GM18511 (cell line): ENCODE data around the gene SLC6A15.

Source experiments
- ATAC-seq: cut with Tn5 transposase; IDR thresholded peaks from one replicate; pipeline ENCODE4 v1.9.1; 2021; ENCODE audit warnings: mild to moderate bottlenecking, moderate library complexity; ENCODE audit not compliant: unreplicated experiment

SLC6A15 gene

GRCh38 chr12:84912198-84913128 lies at the start of gene SLC6A15:
Gene SLC6A15 (minus strand): TSS chr12:84912799. CDS start chr12:84892120, 20,679 bp downstream.
- ATAC-seq = no peak

GRCh38 chr12:84960918-84961317 lies 48.3 kb upstream of the SLC6A15 start:
- no peak for ATAC-seq

GRCh38 chr12:84955298-84955697 lies 42.7 kb upstream of the SLC6A15 start:
- no peak for ATAC-seq

GRCh38 chr12:84954415-84954814 lies 41.8 kb upstream of the SLC6A15 start:
- ATAC-seq = no peak

GRCh38 chr12:84950971-84951546 lies 38.5 kb upstream of the SLC6A15 start:
- ATAC-seq = no peak

GRCh38 chr12:84946753-84947152 lies 34.2 kb upstream of the SLC6A15 start:
- no peak for ATAC-seq

DNA sequence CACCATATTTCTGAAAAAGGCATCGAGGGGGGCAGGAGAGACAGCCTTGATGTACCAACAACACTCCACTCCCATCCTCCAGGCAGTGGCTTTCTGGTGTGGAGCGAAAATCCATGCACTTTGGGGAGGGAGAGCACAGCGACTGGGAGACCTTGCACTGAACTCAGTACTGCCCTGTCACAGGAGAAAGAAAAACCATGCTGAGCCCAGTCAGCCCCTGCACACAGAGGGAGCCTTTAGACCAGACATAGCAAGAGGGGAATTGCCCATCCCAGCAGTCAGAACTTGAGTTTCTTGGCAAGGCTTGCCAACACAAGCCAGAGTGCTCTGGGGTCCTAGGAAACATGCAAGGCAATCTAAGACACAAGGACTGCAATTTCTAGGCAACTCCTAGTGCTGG lies 24.8 kb upstream of the SLC6A15 start:
- no peak for ATAC-seq

- no peak for ATAC-seq
Observed at GRCh38 chr12:84929501-84929900, 16.9 kb upstream of the SLC6A15 start.

DNA sequence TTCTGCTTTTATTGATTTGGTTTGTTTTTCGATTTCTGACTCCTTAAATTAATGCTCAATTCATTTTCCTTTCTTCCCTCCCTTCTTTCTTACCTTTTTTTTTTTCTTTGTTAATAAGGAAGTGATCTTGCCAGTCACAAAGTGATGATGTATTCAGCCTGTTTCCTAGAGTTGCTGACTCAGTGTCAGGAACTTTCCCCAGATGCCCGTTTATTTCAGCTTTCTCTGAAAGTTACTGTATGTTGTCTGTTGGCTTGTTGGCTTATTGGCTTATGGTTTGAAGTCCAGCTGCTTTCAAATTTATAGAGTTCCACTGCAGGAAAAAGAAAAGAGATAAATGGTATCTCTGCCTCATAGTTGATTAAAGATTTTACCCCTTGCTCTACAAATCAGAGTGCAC lies 12.4 kb upstream of the SLC6A15 start:
- ATAC-seq = no peak

DNA sequence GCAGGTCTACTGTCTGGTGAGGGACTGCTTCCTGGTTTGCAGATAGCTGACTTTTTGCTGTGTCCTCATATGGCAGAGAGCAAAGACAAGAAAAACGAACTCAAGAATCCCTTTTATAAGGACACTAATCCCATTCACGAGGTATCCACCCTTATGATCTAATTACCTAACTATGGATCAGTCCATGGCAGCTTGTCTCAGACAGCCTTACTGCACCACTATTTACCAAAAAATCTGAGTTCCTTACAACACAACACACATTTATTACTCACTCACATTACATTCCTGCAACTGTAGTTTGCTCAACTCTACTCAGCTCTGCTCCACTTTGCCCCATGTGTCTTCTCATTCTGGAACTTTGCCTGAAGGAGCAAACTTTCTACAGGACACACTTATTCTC lies 10.1 kb upstream of the SLC6A15 start:
- no peak for ATAC-seq

DNA sequence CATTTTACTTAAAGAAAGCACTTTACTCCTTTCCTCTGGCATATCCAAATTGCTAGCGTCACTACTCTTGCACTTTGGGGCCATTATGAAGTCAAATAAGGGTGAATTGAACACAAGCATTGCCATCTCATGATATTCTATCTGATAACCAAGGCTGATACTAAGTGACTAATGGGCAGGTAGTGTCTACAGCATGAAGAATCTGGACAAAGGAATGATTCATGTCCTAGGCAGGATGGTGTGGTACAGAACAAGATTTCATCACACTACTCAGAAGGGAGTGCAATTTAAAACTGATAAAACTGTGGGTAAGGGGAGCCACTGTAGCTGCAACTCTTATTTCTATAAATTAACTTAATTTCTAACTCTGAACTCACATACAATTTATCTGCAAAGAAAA lies 7.7 kb upstream of the SLC6A15 start:
- no peak for ATAC-seq

DNA sequence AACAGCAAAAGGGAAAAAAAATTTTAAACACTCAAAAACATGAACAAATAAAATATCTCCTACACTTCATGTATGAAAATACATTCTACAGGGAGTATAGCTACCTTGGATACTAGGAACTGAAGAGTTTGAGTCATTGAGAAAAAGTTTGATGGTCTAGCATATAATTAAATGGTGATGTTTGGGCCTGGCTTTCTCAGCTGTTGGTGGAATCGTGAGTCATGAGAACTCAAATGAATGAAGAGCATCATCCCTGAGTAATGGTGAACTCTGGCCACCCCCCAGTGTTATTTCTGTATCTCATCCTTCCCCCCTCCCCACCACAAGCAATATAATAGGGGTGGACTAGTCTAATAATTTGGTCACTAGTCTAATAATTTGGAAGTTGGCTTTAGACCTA lies 6.7 kb upstream of the SLC6A15 start:
- ATAC-seq = no peak

GRCh38 chr12:84913129-84913515 lies 523 bp upstream of the SLC6A15 start:
- no peak for ATAC-seq

DNA sequence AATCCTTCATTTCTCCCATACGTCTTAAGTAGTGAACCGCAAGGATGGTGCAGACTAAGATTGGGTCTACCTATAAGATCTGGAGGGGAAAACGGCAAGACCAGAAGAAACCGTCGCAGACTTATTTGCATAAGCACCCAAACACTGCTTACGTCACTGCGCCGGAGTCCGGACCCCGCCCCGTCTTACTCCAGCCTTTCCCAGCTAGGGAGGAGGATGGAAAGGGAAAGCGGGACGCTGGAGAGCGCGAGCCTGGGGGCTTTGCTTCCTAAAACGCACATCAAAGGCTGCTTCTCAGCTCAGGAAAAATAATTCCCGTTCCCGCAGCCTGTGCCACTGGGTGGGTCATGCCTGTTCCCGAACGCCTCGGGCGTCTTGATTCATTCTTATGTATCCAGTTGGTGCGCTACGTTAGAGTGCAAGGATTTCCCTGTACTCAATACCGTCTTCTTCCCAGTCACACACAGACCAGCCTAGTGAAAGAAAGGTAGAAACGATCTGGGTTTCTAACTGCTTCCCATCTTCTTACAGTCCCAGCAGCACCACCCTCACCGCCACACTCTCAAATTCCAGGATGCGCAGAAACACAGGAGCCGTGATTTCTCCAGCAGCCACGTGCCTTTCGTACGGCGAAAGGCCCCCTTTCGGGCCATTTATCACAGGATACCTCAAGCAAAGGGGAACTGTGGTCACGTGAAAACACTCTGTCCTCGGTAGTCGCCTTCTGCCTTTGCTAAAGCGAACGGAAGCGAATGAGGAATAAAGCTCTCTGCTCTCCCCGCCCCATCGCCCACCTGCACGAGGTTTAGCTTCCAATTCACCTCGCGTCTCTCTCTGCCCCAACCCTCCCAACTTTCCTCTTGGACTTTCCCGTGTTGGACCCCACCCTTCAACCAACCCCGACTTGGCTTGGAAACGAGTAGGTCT lies 1.1 kb downstream of the SLC6A15 start:
- ATAC-seq = no peak

- ATAC-seq = no peak
Observed at GRCh38 chr12:84910549-84911241, 1.9 kb downstream of the SLC6A15 start.

DNA sequence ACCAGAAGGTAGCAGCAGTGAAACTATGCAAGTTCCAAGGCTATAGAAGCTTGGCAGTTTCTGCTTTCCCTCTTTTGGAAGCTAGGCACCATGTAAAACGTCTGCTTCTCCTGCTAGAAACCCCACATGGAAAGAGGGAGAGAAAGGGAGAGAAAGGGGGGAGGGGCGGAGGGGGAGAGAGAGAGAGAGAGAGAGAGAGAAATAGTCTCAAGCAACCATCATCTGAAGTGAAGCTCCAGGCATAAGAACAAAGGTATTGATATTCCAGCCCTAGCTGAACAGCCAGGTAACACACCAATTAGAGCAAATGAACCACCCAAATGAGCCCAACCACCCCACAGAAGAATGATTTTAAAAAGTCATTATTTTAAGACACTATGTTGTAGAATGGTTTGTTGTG lies 8.5 kb downstream of the SLC6A15 start:
- no peak for ATAC-seq

DNA sequence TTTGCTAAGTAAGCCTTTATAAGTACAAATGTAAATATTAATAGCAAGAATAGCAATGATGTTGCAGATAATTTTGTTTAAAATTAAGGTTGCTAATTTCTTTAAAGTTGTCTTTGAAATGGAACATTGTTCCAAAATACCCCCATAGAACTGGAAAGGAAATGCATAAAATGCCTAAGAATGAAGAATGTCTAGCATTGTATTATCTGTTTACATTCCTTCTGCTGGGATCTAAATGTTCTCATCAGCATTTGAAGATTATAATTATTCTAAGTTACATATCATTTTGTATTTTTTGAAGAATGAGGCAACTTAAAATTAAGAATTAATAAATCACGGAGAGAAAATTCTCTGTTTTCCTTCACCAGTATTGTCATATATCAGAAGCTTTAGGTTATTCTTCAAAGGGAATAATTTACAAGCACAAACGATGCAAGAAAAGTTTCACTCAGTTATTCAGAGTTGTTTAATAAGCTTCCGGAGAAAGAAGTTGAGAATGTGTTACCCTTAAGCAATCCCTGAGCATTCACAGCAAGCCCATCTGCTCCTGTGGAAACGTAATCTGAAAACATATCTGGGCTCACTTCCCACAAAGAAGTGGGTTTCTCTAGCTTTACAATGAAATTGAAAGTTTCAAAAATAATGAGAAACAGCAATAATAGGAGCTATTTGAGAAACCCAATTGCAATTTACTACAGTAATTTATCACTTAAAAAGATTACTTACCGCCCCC lies 21.3 kb downstream of the SLC6A15 start:
- no peak for ATAC-seq

GRCh38 chr12:84889818-84890217 lies 22.8 kb downstream of the SLC6A15 start:
- no peak for ATAC-seq

DNA sequence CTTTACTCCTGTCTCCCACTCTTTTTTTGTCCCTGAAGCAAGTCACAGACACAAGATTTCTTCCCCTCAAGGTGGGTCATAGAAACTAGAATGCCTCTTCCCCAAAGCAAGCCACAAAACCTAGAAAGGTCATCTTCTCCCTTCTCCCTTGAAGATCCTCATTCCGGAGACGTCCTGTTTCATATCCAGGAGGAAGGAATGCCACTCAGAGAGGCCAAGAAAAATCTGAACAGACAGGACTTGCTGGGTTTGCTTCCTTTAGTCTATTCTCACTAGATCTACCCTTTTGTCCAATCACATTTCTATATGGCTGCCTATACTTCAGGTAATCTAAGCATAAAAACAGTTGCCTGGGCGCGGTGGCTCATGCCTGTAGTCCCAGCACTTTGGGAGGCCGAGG lies 23.7 kb downstream of the SLC6A15 start:
- ATAC-seq = no peak

- ATAC-seq = no peak
Observed at GRCh38 chr12:84877340-84877739, 35.3 kb downstream of the SLC6A15 start.
